NCI-H187 (cell line): Measurements from ENCODE around the gene TLR3.
"Not testable (repeated sequence)": the region's sequence is repeated elsewhere in the genome, so short reads cannot be mapped to it uniquely, and the experiment has no call there.

Experiments
- DNase-seq, 2 experiments: peaks; one replicate each; lab custom pipeline; 2025; lab: John Stamatoyannopoulos, UW

TLR3 gene

GRCh38 chr4:186047501-186047900 is 21.5 kb upstream of the TLR3 start:
- not testable (repeated sequence) for DNase-seq

- not testable (repeated sequence) for DNase-seq
These were observed 18.8 kb upstream of the TLR3 start for GRCh38 chr4:186050135-186050534.

GRCh38 chr4:186051096-186051495 is 17.9 kb upstream of the TLR3 start:
- no peak for DNase-seq

- DNase-seq: no peak
These were observed 10.5 kb upstream of the TLR3 start for GRCh38 chr4:186058253-186058979.

- DNase-seq: no peak
These were observed 10.0 kb upstream of the TLR3 start for GRCh38 chr4:186058980-186059316.

DNA sequence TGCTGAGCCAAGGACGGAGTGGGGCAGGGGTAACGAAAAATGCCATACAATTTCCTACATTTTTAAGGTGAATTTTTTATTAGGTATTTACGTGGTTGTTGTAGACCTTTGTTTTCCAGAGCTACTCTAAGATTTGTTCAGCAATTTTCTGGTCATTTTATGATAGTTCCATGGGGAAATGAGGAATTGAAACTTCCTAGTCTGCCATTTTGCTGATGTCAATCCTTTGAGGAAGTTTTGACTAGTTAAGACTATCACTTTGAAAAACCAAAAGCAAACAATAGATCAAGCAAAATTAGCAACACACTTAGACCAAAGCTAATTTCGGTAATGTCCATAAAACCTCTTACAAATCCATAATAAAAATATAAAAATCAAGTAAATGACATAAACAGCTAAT is 7.0 kb upstream of the TLR3 start:
- DNase-seq: no peak

GRCh38 chr4:186067757-186068385 is 1.1 kb upstream of the TLR3 start:
- DNase-seq: peak; percentile 5 to 24

DNA sequence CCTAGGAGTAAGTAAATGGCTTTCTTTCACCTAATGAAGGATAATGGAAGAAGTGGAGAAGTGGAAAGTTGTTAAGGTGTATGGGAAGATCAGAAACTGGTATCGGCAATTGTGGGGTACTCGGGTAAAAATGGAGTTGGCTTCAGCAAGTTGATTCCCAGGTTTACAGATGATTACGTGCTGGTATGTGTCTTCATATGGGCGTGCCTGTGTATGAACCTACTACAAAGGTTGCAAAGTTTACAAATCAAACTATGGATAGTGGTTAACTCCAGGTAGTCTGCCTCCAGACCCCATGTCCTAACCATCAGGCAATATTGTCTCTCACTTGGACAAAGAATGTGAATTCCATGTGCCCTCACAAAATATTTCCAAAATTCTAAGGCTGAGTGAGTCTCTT is 773 bp downstream of the TLR3 start:
- DNase-seq: no peak

- DNase-seq: no peak
These were observed 3.6 kb downstream of the TLR3 start for GRCh38 chr4:186072516-186072915.

- DNase-seq: no peak
These were observed 5.2 kb downstream of the TLR3 start for GRCh38 chr4:186074189-186074588.

DNA sequence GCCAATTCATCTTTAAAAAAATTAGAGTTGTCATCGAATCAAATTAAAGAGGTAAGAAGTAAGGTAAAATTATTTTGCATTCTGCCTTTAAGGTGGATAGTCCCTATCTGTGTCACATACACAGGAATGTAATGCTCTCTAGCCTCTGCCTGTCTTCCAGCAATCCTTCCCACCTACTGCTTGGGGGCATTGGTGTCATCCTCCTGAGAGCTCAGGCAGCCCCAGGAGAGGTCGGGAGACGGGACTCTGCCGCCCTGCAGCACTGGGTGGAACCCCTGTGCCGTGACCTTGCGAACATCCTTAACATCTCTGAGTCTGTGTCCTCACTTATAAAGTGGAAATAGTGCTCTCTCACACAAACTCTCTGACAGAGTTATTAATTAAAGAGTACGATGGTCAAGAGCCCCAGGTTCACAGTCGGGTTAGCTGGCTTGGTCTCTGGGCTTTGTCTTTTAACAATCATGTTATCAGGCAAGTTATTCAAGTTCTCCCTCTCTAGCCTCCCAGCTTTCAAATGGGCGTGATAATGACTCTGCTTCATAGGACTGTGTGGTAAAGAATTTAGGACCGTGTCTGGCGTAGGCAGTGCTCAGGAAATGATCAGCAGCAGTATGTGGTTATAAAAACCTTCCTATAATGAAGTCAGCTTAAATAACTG is 10.2 kb downstream of the TLR3 start:
- DNase-seq: no peak

DNA sequence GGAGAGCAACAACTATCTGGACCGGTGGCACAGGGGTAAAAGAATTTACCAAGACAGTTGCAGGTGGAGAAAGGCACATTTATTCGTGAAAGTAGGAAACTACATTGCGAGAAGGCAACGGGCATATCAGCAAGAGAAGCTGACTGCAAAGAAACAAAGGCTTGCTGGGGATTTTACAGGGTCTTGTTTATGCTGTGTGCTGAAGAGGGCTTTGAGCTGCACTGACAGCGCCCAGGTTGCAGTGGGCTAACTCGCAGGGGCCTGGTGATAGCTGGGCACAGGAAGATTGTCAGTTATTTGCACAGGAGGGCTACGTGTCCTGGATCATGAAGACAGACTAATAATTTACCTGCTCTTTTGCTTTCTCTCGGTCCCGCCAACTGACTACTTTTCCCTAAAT is 10.7 kb downstream of the TLR3 start:
- DNase-seq: no peak

DNA sequence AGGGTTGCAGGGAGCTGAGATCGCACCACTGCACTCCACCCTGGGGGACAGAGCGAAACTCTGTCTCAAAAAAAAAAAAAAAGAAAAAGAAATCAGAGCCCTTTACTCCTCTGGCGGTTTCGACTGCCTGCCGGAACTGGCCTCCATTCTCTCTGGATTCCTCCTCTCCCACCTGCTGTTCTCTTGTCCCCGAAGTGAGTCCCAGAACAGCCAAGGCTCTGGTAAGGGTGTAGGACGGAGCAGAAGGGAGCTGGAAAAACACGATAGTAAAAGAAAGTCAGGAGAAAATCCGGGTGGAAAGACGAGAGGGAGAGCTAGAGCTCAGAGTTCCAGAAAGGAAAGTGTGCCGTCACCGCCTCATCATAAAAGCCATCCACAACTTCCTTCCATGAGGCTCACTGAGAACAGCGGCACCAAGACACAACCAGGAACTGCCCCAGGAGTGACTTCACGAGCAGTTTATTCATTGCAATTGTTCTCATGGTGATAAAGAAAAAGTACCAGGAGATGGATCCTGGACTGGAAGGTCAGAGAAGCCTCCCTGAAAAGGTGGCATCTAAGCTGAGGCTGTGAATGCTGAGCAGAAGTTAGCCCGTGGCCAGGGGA is 12.3 kb downstream of the TLR3 start:
- no peak for DNase-seq

DNA sequence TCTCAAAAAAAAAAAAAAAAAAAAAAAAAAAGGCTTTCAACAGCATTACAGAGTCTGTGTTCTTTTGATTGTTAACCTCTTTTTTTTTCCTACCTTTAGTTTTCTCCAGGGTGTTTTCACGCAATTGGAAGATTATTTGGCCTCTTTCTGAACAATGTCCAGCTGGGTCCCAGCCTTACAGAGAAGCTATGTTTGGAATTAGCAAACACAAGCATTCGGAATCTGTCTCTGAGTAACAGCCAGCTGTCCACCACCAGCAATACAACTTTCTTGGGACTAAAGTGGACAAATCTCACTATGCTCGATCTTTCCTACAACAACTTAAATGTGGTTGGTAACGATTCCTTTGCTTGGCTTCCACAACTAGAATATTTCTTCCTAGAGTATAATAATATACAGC is 13.3 kb downstream of the TLR3 start:
- DNase-seq: no peak

DNA sequence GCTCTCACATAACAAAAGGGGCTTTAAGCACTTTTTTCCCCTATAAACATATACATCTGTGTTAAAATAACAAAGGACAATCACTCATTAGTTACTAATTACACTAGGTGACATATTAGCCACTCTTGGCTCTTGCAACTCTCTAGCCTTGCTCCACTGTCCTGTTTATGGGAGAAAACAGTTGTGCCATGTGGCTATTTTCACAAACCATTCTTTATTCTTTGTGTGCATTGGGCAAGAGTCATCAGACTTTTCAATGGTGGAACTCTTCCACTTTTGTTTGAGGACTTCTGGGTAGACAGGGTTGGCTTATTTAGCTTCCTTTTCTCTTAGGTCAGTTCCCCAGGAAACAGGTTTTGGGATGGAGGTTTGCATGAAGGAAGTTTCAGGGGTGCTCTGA is 19.6 kb downstream of the TLR3 start:
- DNase-seq: no peak

GRCh38 chr4:186092296-186092695 is 23.3 kb downstream of the TLR3 start:
- no peak for DNase-seq

DNA sequence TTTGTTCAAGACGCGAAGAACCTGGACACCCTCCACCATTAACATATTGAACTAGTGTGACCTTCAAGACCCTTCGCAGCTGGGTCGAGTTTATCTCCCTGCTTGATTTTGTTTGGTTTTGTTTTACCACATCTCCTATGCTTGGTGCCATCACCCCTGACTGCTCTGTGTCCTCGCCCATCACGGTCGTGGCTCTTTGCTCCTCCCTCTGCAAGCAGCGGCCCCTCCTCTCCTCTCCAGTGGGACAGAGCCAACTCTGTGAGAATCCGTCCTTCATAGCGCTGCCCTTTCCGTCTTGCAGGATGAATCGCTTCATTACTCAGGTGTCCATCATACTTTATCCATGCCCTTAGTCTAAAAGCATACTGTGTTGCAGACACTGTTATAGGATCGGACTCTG is 26.4 kb downstream of the TLR3 start:
- DNase-seq: no peak

DNA sequence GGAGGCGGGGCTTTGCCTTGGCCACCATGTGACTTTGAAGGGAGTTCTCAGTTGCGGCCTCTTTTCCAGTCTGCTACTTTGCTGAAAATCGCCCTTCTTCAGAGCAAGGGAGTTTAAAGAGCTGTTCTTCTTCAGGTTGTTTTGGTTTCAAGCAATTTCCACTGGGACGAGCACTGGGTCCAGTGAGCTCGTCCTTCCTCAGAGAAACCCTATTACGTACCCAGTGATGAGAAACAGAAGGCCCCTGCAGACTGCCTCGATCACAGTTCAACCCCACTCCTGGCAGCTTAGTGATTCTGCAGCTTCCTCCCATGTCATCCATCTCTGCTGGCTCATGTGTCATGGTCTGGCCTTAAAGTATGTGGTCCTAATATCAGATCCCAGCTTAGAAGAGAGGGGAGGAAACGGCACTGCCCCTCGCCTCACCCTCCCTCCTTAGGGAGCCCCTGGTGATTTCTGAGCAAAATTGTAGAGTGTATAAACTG is 27.8 kb downstream of the TLR3 start:
- DNase-seq: no peak

DNA sequence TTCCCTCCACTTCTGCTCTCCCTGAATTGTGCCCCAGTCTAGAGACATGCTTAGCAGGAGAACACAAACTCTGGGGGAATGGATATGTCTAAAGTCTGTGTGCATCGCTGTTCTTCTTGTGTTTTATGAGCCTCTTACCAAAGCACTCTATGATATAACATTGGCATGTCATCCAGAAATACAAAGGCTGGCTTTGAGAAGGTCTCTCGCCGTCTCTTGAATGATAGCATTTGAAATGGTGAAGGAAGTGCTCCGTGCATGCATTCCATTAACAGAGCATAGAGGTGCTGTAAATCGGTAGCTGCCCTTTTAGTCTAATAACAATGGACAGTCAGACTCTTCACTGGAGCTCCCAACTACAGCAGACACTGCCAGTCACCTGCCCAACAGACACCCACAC is 28.4 kb downstream of the TLR3 start:
- DNase-seq: no peak

DNA sequence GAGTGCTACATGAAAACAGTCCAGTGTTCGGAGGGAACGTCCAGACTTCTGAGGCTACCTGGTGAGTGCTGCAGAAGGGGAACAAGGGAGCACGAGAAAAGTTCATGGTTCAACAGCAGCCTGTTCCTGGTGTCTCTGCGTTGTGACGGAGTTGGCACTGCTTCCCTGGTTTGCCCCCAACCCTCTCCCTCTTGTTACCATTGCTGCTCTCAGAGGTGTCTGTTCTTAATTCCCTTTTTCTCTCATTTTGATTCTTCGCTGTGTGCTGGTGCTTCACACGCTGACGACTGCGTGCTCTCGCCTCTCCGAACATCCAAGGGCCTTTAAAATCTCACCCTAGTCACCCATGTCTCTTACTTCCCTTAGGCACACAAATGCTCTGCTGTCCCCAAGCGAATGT is 34.0 kb downstream of the TLR3 start:
- DNase-seq: no peak

- DNase-seq: peak; percentile 2 to 30
These were observed 35.3 kb downstream of the TLR3 start, which contains the start of gene FAM149A for GRCh38 chr4:186104114-186104889. Gene FAM149A (plus strand): TSS chr4:186104704.
